ENCODE data around the gene COBL. TPM values are rescaled to one million over a fixed set of nuclear protein-coding genes. Genes with fewer than 3 reads are reported as not detected.

COBL gene
- total RNA-seq, 1 donor from 2014 or later: not detected

GRCh38 chr7:51276091-51276605 lies 40.5 kb downstream of the COBL start:
- intact Hi-C loops (cut with micrococcal nuclease): no loop called here

GRCh38 chr7:51275532-51275931 lies 41.1 kb downstream of the COBL start:
- intact Hi-C loops (cut with micrococcal nuclease): no loop called here

GRCh38 chr7:51274955-51275354 lies 41.7 kb downstream of the COBL start:
- intact Hi-C loops (cut with micrococcal nuclease): no loop called here

- intact Hi-C loops (cut with micrococcal nuclease): no loop called here
Measured at GRCh38 chr7:51274001-51274400, 42.6 kb downstream of the COBL start.

GRCh38 chr7:51273360-51273759 lies 43.2 kb downstream of the COBL start:
- intact Hi-C loops (cut with micrococcal nuclease): no loop called here

GRCh38 chr7:51270965-51271364 lies 45.6 kb downstream of the COBL start:
- intact Hi-C loops (cut with micrococcal nuclease): no loop called here

GRCh38 chr7:51269911-51270310 lies 46.7 kb downstream of the COBL start:
- intact Hi-C loops (cut with micrococcal nuclease): no loop called here

- intact Hi-C loops (cut with micrococcal nuclease): no loop called here
Measured at GRCh38 chr7:51269321-51269720, 47.3 kb downstream of the COBL start.

- intact Hi-C loops (cut with micrococcal nuclease): no loop called here
Measured at GRCh38 chr7:51268859-51269258, 47.8 kb downstream of the COBL start.

GRCh38 chr7:51267169-51267568 lies 49.4 kb downstream of the COBL start:
- intact Hi-C loops (cut with micrococcal nuclease): no loop called here

- intact Hi-C loops (cut with micrococcal nuclease): no loop called here
Measured at GRCh38 chr7:51265066-51265907, 51.3 kb downstream of the COBL start.

- intact Hi-C loops (cut with micrococcal nuclease): no loop called here
Measured at GRCh38 chr7:51263631-51264484, 52.8 kb downstream of the COBL start.

GRCh38 chr7:51262796-51263531 lies 53.6 kb downstream of the COBL start:
- intact Hi-C loops (cut with micrococcal nuclease): no loop called here

GRCh38 chr7:51261950-51262795 lies 54.4 kb downstream of the COBL start:
- intact Hi-C loops (cut with micrococcal nuclease): no loop called here

- intact Hi-C loops (cut with micrococcal nuclease): no loop called here
Measured at GRCh38 chr7:51261117-51261835, 55.3 kb downstream of the COBL start.

- intact Hi-C loops (cut with micrococcal nuclease): no loop called here
Measured at GRCh38 chr7:51260516-51260915, 56.1 kb downstream of the COBL start.

GRCh38 chr7:51259766-51260165 lies 56.8 kb downstream of the COBL start:
- intact Hi-C loops (cut with micrococcal nuclease): no loop called here

GRCh38 chr7:51256916-51257315 lies 59.7 kb downstream of the COBL start:
- intact Hi-C loops (cut with micrococcal nuclease): no loop called here

GRCh38 chr7:51256209-51256781 lies 60.3 kb downstream of the COBL start:
- intact Hi-C loops (cut with micrococcal nuclease): no loop called here
